ENCODE measurements around the gene PABPN1L. TPM values are rescaled to one million over a fixed set of nuclear protein-coding genes. Genes with fewer than 3 reads are reported as not detected.

The PABPN1L gene
- total and polyA plus RNA-seq, 8 donors, result 0.15 TPM; not detected in 7

GRCh38 chr16:88886845-88887521 is 20.5 kb upstream of the PABPN1L start:
- 66 to 86% (median 74%) methylated on average over 23 to 39 of the region's 39 CpGs for WGBS, 5 donors
- intact Hi-C loops (cut with DNase I; ENCODE audit: low total_unique reads), result no loop called here
- H3K27ac ChIP-seq, result peak overlapping the region; percentile 8 to 57 (median 50)
- DNase-seq, result peak; percentile 47 to 90
- H3K4me3 ChIP-seq, result no peak overlapping the region
- H3K9me3 ChIP-seq, result no peaks in the 10 kb centered on the region
- peaks cover 0 to 34% (median 21%) of the 10 kb centered on the region in 4 donors for H3K36me3 ChIP-seq
- H3K27me3 ChIP-seq, result peaks cover 0 to 6% (median 0%) of the 10 kb centered on the region in 3 donors
- TF ChIP-seq EP300 (IDR thresholded peaks at IDR 0.05) (no peak), POLR2AphosphoS5 (IDR thresholded peaks at IDR 0.05) (peak in 1 of 3 donors; percentile 49), POLR2A (IDR thresholded peaks at IDR 0.05) (no peak), CTCF (IDR thresholded peaks at IDR 0.05) (peak in 1 of 7 experiments; percentile 19)
- peaks cover 0 to 21% (median 4%) of the 10 kb centered on the region in 4 donors for H3K4me1 ChIP-seq

GRCh38 chr16:88886420-88886844 is 20.0 kb upstream of the PABPN1L start:
- H3K27ac ChIP-seq, result peak overlapping the region; percentile 8 to 50 (median 30)
- H3K4me1 ChIP-seq, result peaks cover 1 to 27% (median 8%) of the 10 kb centered on the region in 4 donors
- TF ChIP-seq POLR2AphosphoS5 (IDR thresholded peaks at IDR 0.05) (no peak), EP300 (IDR thresholded peaks at IDR 0.05) (no peak), POLR2A (IDR thresholded peaks at IDR 0.05) (no peak), CTCF (IDR thresholded peaks at IDR 0.05) (no peak)
- intact Hi-C loops (cut with DNase I; ENCODE audit: low total_unique reads), result no loop called here
- peaks cover 0 to 29% (median 19%) of the 10 kb centered on the region in 4 donors for H3K36me3 ChIP-seq
- no peak overlapping the region for H3K4me3 ChIP-seq
- H3K9me3 ChIP-seq, result no peaks in the 10 kb centered on the region
- peaks cover 0 to 12% (median 0%) of the 10 kb centered on the region in 3 donors for H3K27me3 ChIP-seq
- WGBS, 5 donors, result 78 to 92% (median 81%) methylated on average over 2 to 15 of the region's 15 CpGs
- DNase-seq, result no peak

GRCh38 chr16:88885693-88886280 is 19.3 kb upstream of the PABPN1L start:
- intact Hi-C loops (cut with DNase I; ENCODE audit: low total_unique reads), result no loop called here
- Histone ChIP-seq H3K9me3 (no peaks in the 10 kb centered on the region), H3K36me3 (peaks cover 0 to 26% (median 16%) of the 10 kb centered on the region in 4 donors), H3K27ac (peak overlapping the region in 1 of 5 donors; percentile 30), H3K4me3 (no peak overlapping the region), H3K4me1 (peaks cover 7 to 33% (median 15%) of the 10 kb centered on the region in 4 donors), H3K27me3 (peaks cover 0 to 18% (median under 1%) of the 10 kb centered on the region in 3 donors)
- DNase-seq, result no peak
- TF ChIP-seq CTCF (IDR thresholded peaks at IDR 0.05), result no peak
- no peak for TF ChIP-seq POLR2AphosphoS5 (IDR thresholded peaks at IDR 0.05)
- WGBS, 5 donors, result 85 to 94% (median 91%) methylated on average over 26 to 28 of the region's 28 CpGs

GRCh38 chr16:88884569-88885271 is 18.3 kb upstream of the PABPN1L start:
- peaks cover 0 to 26% (median 11%) of the 10 kb centered on the region in 4 donors for H3K36me3 ChIP-seq
- peaks cover 9 to 36% (median 19%) of the 10 kb centered on the region in 4 donors for H3K4me1 ChIP-seq
- H3K4me3 ChIP-seq, result no peak overlapping the region
- DNase-seq, result no peak
- TF ChIP-seq CTCF (IDR thresholded peaks at IDR 0.05) (no peak), POLR2AphosphoS5 (IDR thresholded peaks at IDR 0.05) (no peak), EP300 (IDR thresholded peaks at IDR 0.05) (no peak), POLR2A (IDR thresholded peaks at IDR 0.05) (no peak)
- H3K27me3 ChIP-seq, result peaks cover 0 to 29% (median 8%) of the 10 kb centered on the region in 3 donors
- intact Hi-C loops (cut with DNase I; ENCODE audit: low total_unique reads), result no loop called here
- WGBS, 5 donors, result 92 to 95% (median 93%) methylated on average over 24 to 39 of the region's 39 CpGs
- H3K9me3 ChIP-seq, result no peaks in the 10 kb centered on the region
- no peak overlapping the region for H3K27ac ChIP-seq

Measured in stomach (tissue), 9 donors.